Bladder microvascular endothelial cell (primary cell): Measurements from ENCODE around the gene AOC2. TPM values are rescaled to one million over a fixed set of nuclear protein-coding genes. Genes with fewer than 3 reads are reported as not detected.

ENCODE experiments used
- total RNA-seq: library from RNA; depleted of rRNA; stranded (reverse); fragments of >200 nt; gene quantifications from 2 replicates; pipeline ENCODE4 v1.2.3, GENCODE V29; 2014

The AOC2 gene, protein sequence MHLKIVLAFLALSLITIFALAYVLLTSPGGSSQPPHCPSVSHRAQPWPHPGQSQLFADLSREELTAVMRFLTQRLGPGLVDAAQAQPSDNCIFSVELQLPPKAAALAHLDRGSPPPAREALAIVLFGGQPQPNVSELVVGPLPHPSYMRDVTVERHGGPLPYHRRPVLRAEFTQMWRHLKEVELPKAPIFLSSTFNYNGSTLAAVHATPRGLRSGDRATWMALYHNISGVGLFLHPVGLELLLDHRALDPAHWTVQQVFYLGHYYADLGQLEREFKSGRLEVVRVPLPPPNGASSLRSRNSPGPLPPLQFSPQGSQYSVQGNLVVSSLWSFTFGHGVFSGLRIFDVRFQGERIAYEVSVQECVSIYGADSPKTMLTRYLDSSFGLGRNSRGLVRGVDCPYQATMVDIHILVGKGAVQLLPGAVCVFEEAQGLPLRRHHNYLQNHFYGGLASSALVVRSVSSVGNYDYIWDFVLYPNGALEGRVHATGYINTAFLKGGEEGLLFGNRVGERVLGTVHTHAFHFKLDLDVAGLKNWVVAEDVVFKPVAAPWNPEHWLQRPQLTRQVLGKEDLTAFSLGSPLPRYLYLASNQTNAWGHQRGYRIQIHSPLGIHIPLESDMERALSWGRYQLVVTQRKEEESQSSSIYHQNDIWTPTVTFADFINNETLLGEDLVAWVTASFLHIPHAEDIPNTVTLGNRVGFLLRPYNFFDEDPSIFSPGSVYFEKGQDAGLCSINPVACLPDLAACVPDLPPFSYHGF
- total RNA-seq: 0.49 and 0.69 TPM in 2 replicates

DNA sequence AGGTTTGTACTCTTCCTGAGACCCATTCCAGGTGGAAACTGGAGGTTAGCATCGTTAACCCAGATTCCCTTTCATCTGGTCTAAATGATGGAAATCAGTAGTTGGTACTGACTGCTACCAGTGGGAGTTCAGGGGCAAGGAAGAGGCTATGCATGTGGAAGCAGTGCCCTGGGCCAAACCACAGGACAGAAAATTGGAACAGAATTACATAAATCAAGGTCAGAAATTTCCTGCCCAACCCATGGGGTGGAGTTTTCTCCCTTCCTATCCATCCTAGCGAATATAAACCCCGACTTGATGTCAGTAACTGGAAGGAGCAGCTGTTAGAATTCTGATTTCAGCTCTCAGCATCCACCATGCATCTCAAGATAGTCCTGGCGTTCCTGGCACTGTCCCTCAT is at the start of gene AOC2:
Gene AOC2 (plus strand): TSS at position 310 of the 400 bp plus-strand sequence. CDS start 47 bp downstream, at position 357.

DNA sequence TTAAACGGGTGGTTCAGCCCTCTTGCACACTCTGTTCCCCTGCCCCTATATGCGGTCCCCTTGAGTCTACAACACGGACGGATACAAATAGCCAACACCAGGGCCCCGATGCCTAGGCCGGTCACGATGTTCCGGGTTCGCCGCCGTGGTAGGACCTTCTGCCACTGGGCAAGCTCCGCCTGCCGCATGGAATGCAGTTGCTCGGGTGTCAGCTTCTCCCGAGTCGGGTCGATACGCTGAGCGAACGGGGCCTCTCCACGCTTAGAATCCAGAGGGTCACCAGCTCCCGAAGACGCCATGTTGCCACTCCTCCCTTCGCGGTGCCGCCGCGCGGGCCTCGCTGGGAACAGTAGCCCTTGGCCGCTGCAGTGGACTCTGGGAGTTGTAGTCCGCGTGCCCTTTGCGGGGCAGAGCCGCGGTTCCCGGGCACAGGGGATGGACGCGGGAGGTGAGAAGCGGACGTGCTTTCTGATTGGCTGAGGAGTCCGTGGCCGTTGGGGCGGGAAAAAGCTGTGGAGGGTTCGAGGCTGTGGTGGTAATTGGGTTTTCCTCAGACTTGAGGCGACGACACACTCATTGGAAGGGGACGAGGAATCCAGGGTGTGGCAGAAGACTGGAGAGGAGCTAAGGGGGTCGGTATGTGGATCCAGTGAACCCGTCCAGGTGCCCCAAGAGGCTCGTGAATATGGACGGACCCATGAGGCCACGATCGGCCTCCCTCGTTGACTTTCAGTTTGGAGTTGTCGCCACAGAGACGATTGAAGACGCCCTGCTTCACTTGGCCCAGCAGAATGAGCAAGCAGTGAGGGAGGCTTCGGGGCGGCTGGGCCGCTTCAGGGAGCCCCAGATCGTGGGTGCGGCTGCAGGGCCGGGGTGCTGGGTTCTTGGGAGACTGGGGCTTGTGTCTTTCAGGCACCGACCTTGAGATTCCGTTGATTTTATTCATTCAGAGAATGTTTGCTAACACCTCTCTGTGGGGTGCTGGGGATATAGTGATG is 45.7 kb upstream of the AOC2 start, which contains the start of the genes CNTD1 and COA3:
Gene CNTD1 (plus strand): TSS at position 479 of the 998 bp plus-strand sequence. CDS start 207 bp downstream, at position 686.
Gene COA3 (minus strand): TSS at position 322 of the 998 bp plus-strand sequence. CDS start 23 bp downstream, at position 299.

DNA sequence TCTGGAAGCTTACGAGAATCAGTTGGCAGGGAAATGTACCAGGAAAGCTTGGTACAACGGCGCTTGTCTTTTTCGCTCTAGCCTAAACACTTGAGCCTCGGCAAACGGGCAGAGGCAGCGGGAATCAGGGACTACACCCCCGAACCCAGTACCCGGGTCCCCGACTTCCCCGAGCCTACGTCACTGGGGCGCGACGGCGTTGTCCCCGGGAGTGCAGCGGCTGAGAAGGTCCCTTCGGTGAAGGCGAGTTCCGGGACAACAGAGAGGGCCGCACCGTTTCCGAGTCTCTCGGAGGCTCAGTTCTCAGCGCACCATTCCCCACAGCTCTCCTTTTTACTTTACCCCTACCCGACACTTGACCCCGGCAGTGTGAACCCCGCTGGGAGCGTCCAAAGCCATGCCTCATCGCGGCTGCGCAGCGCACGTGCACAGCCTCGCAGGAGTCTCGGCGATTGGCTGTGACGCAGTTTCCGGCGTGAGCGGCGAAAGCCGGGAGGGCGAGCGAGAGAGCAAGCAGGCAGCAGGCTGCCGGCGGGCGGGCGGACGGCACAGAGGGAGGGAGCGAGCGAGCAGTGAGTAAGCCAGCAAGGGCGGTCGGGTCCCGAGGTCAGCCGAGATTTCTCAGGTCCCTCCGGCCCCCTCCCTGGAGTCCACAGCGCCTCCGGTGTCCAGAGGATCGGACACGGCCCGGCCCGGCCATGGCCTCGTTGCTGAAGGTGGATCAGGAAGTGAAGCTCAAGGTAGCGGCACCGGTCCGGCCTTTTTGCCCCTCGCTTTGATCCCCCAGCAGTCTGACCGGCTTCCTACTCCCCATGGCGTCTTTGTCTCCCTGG is 11.2 kb upstream of the AOC2 start, which contains the start of gene PSME3:
Gene PSME3 (plus strand): TSS at position 464 of the 833 bp plus-strand sequence. CDS start 235 bp downstream, at position 699.

DNA sequence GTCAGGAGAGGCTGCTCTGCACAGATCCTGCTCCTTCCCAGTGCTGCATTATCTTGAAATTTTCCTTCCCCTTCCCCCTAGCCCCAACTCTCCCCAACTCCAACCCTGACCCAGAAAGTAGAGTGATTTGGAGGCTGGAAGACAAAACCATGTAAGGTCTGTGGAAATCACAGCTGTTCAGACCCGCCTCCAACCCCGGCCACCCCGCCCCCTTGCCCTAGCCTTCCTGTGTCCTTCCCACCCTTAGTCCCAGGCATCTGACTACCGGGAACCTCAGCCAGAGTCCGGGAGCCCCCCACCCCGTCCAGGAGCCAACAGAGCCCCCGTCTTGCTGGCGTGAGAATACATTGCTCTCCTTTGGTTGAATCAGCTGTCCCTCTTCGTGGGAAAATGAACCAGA is 6.6 kb downstream of the AOC2 start, which contains the start of gene AOC3:
Gene AOC3 (plus strand): TSS at position 246 of the 400 bp plus-strand sequence. CDS start 145 bp downstream, at position 391.

Other genes starting within 250 kb of the AOC2 start
- gene RETREG3, start 235.2 kb upstream of the AOC2 start, total RNA-seq: 40.3 and 50.0 TPM in 2 replicates
- gene TUBG1, start 234.9 kb upstream of the AOC2 start, total RNA-seq: 18.9 and 62.2 TPM in 2 replicates
- 1.9 and 7.4 TPM in 2 replicates for gene TUBG2, start 185.3 kb upstream of the AOC2 start, total RNA-seq
- 5.8 and 10.2 TPM in 2 replicates for gene PLEKHH3, start 167.6 kb upstream of the AOC2 start, total RNA-seq
- gene CCR10, start 162.7 kb upstream of the AOC2 start, total RNA-seq: 2.1 and 2.2 TPM in 2 replicates
- gene CNTNAP1, start 162.0 kb upstream of the AOC2 start, total RNA-seq: 16.7 and 53.1 TPM in 2 replicates
- gene EZH1, start 99.5 kb upstream of the AOC2 start, total RNA-seq: 9.6 and 18.8 TPM in 2 replicates
- 4.4 and 30.8 TPM in 2 replicates for gene RAMP2, start 83.4 kb upstream of the AOC2 start, total RNA-seq
- gene VPS25, start 71.1 kb upstream of the AOC2 start, total RNA-seq: 35.5 and 41.0 TPM in 2 replicates
- gene WNK4, start 64.0 kb upstream of the AOC2 start, total RNA-seq: 1.3 and 13.0 TPM in 2 replicates
- 55.1 and 59.4 TPM in 2 replicates for gene COA3, start 45.9 kb upstream of the AOC2 start, total RNA-seq
- not detected in 2 replicates for gene CNTD1, start 45.7 kb upstream of the AOC2 start, total RNA-seq
- 116 and 169 TPM in 2 replicates for gene BECN1, start 20.3 kb upstream of the AOC2 start, total RNA-seq
- 55.7 and 87.4 TPM in 2 replicates for gene PSME3, start 11.2 kb upstream of the AOC2 start, total RNA-seq
- 0.31 and 0.32 TPM in 2 replicates for gene AOC3, start 6.6 kb downstream of the AOC2 start, total RNA-seq
- not detected in 2 replicates for gene G6PC1, start 56.2 kb downstream of the AOC2 start, total RNA-seq
- 14.4 and 18.0 TPM in 2 replicates for gene AARSD1, start 119.9 kb downstream of the AOC2 start, total RNA-seq
- gene PTGES3L, start 135.5 kb downstream of the AOC2 start, total RNA-seq: 0.06 and 0.16 TPM in 2 replicates
- gene RUNDC1, start 136.0 kb downstream of the AOC2 start, total RNA-seq: 7.3 and 13.3 TPM in 2 replicates
- gene RPL27, start 153.8 kb downstream of the AOC2 start, total RNA-seq: 736 and 777 TPM in 2 replicates
- gene IFI35, start 162.2 kb downstream of the AOC2 start, total RNA-seq: 10.4 and 21.9 TPM in 2 replicates
- gene VAT1, start 177.8 kb downstream of the AOC2 start, total RNA-seq: 230 and 259 TPM in 2 replicates
- gene RND2, start 180.7 kb downstream of the AOC2 start, total RNA-seq: 0.16 and 0.19 TPM in 2 replicates